Liver (tissue), 9 donors: ENCODE measurements around the gene DAPK2. TPM values are rescaled to one million over a fixed set of nuclear protein-coding genes. Genes with fewer than 3 reads are reported as not detected.

Experiments used
- DNase-seq: peaks from one replicate; pipeline ENCODE4 v3.0.0-alpha.2; 2017; ENCODE audit warnings: low spot score
- H3K27ac ChIP-seq, 2 donors: one replicate each; pipeline ENCODE4 v1.7.0; 2013; ENCODE audit warnings: inconsistent platforms in 2 of 2, low read length in 2 of 2, control low read depth in 1 of 2, low read depth in 1 of 2, mild to moderate bottlenecking in 1 of 2
- H3K27me3 ChIP-seq, 4 donors: one replicate each; pipeline versions ENCODE4 v1.6.1 to v1.7.0; 2013; ENCODE audit warnings: low read length in 3 of 4, inconsistent platforms in 1 of 4, mild to moderate bottlenecking in 1 of 4, moderate library complexity in 1 of 4; ENCODE audit not compliant: control insufficient read depth in 4 of 4, insufficient read depth in 4 of 4
- H3K36me3 ChIP-seq, 4 donors: one replicate each; pipeline versions ENCODE4 v1.6.1 to v1.7.0; 2013; ENCODE audit warnings: low read length in 3 of 4, mild to moderate bottlenecking in 3 of 4, low read depth in 1 of 4, moderate library complexity in 1 of 4; ENCODE audit not compliant: control insufficient read depth in 4 of 4, insufficient read depth in 3 of 4
- H3K4me1 ChIP-seq, 4 donors: one replicate each; pipeline versions ENCODE4 v1.6.1 to v1.7.0; 2013; ENCODE audit warnings: low read length in 3 of 4, mild to moderate bottlenecking in 3 of 4, moderate library complexity in 1 of 4; ENCODE audit not compliant: control insufficient read depth in 4 of 4, insufficient read depth in 4 of 4
- H3K4me3 ChIP-seq, 3 donors: one replicate each; pipeline versions ENCODE4 v1.6.1 to v1.7.0; 2013; ENCODE audit warnings: low read length in 3 of 3, control low read depth in 1 of 3, low read depth in 1 of 3, mild to moderate bottlenecking in 1 of 3
- H3K9ac ChIP-seq, 2 donors: one replicate each; pipeline ENCODE4 v1.7.0; 2013; ENCODE audit warnings: low read length in 2 of 2, mild to moderate bottlenecking in 2 of 2, moderate library complexity in 2 of 2, control low read depth in 1 of 2, low read depth in 1 of 2
- H3K9me3 ChIP-seq, 4 donors: one replicate each; pipeline versions ENCODE4 v1.6.1 to v1.7.0; 2013; ENCODE audit warnings: low read length in 3 of 4; ENCODE audit not compliant: control insufficient read depth in 4 of 4
- EGR1 ChIP-seq, 2 donors: IDR thresholded peaks; 2 replicates each; pipeline ENCODE4 v1.6.1; 2016 to 2018; ENCODE audit warnings: antibody characterized with exemption in 2 of 2, low read depth in 2 of 2
- FOXA1 ChIP-seq: IDR thresholded peaks from 2 replicates; pipeline ENCODE4 v1.6.1; 2016; ENCODE audit warnings: antibody characterized with exemption
- FOXA2 ChIP-seq: IDR thresholded peaks from 2 replicates; pipeline ENCODE4 v1.6.1; 2016; ENCODE audit warnings: antibody characterized with exemption
- GABPA ChIP-seq, 2 donors: IDR thresholded peaks in 1 of 2; conservative IDR thresholded peaks in 1 of 2; 2 replicates each; pipeline ENCODE4 v1.6.1; 2016; ENCODE audit warnings: antibody characterized with exemption in 2 of 2, mild to moderate bottlenecking in 1 of 2, moderate library complexity in 1 of 2
- HNF4A ChIP-seq, 2 donors: conservative IDR thresholded peaks; 2 replicates each; pipeline ENCODE4 v1.6.1; 2016; ENCODE audit warnings: antibody characterized with exemption in 2 of 2, mild to moderate bottlenecking in 2 of 2
- HNF4G ChIP-seq: IDR thresholded peaks from 2 replicates; pipeline ENCODE4 v1.6.1; 2016; ENCODE audit warnings: antibody characterized with exemption
- JUND ChIP-seq, 2 donors: IDR thresholded peaks; 2 replicates each; pipeline ENCODE4 v1.6.1; 2016; ENCODE audit warnings: antibody characterized with exemption in 2 of 2
- MAX ChIP-seq: IDR thresholded peaks from 2 replicates; pipeline ENCODE4 v1.6.1; 2016; ENCODE audit warnings: antibody characterized with exemption
- NR2F2 ChIP-seq: IDR thresholded peaks from 2 replicates; pipeline ENCODE4 v1.6.1; 2016; ENCODE audit warnings: antibody characterized with exemption
- RAD21 ChIP-seq, 2 donors: IDR thresholded peaks; 2 replicates each; pipeline ENCODE4 v1.6.1; 2016; ENCODE audit warnings: antibody characterized with exemption in 2 of 2, mild to moderate bottlenecking in 2 of 2
- RXRA ChIP-seq, 2 donors: IDR thresholded peaks; 2 replicates each; pipeline ENCODE4 v1.6.1; 2017 to 2018; ENCODE audit warnings: antibody characterized with exemption in 2 of 2, mild to moderate bottlenecking in 1 of 2
- YY1 ChIP-seq: IDR thresholded peaks from 2 replicates; pipeline ENCODE4 v1.6.1; 2016; ENCODE audit warnings: antibody characterized with exemption, mild to moderate bottlenecking
- WGBS: extraction: QIAGEN DNeasy Blood & Tissue Kit; methylation state at CpG from one replicate; pipeline ENCODE4 v1.1.7; 2013; 5-methylcytosine and 5-hydroxymethylcytosine counted together
- polyA plus RNA-seq, 2 donors: library from polyadenylated mRNA; stranded (reverse) in 1 of 2; unstranded in 1 of 2; fragments of 200-250 nt in 1 of 2; fragments of >200 nt in 1 of 2; fragmentation: Nextera tagmentation in 1 of 2; extraction: Ambion mirVana in 1 of 2; gene quantifications; one replicate each; pipeline versions ENCODE4 v1.2.1 to v1.2.3, GENCODE V29; 2013 to 2015
- total RNA-seq, 2 donors: library from RNA; depleted of rRNA; stranded (reverse); fragments of >200 nt; gene quantifications; one replicate each; pipeline ENCODE4 v1.2.3, GENCODE V29; 2014
- TF ChIP-seq, protein P1 (sequence below): fragments of 150-350 bp; IDR thresholded peaks from 2 replicates; pipeline ENCODE4 v1.5.1; 2017; ENCODE audit warnings: improper control_type of control experiment, low read depth, low read length; ENCODE audit not compliant: missing input control
- TF ChIP-seq, protein P2 (sequence below): IDR thresholded peaks from 2 replicates; pipeline ENCODE4 v1.6.1; 2016; ENCODE audit warnings: antibody characterized with exemption
- TF ChIP-seq, protein P3 (sequence below): IDR thresholded peaks from 2 replicates; pipeline ENCODE4 v1.6.1; 2016; ENCODE audit warnings: antibody characterized with exemption
- donor health status: healthy.
- donor health status: healthy.
- donor health status: healthy.
- donor health status: healthy.
- donor health status: healthy.

The DAPK2 gene
- total and polyA plus RNA-seq, 4 donors: 1.0 to 3.6 (median 1.1) TPM

DNA sequence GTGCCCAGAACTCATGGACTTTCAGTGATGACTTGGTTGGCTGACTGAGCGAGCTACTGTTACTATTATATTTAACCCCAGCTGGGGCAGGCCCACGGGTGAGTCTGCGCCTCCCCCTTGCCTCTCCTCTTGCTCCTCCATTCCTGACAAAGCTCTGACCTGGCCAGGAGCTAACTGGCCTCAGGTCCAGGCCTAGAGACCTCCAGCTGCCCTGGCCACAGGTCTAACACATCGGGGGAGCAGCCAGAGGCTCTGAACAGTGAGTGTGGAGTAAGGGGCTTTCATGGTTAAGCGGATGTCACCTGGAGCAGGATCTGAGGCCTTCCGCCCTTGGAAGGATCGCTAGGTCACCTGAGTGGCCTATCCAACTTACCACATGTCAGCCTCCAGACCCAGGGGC is 116.3 kb downstream of the DAPK2 start (continued):
- TF ChIP-seq, protein P1, sequence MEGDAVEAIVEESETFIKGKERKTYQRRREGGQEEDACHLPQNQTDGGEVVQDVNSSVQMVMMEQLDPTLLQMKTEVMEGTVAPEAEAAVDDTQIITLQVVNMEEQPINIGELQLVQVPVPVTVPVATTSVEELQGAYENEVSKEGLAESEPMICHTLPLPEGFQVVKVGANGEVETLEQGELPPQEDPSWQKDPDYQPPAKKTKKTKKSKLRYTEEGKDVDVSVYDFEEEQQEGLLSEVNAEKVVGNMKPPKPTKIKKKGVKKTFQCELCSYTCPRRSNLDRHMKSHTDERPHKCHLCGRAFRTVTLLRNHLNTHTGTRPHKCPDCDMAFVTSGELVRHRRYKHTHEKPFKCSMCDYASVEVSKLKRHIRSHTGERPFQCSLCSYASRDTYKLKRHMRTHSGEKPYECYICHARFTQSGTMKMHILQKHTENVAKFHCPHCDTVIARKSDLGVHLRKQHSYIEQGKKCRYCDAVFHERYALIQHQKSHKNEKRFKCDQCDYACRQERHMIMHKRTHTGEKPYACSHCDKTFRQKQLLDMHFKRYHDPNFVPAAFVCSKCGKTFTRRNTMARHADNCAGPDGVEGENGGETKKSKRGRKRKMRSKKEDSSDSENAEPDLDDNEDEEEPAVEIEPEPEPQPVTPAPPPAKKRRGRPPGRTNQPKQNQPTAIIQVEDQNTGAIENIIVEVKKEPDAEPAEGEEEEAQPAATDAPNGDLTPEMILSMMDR: no peak
- TF ChIP-seq FOXA1: no peak

DNA sequence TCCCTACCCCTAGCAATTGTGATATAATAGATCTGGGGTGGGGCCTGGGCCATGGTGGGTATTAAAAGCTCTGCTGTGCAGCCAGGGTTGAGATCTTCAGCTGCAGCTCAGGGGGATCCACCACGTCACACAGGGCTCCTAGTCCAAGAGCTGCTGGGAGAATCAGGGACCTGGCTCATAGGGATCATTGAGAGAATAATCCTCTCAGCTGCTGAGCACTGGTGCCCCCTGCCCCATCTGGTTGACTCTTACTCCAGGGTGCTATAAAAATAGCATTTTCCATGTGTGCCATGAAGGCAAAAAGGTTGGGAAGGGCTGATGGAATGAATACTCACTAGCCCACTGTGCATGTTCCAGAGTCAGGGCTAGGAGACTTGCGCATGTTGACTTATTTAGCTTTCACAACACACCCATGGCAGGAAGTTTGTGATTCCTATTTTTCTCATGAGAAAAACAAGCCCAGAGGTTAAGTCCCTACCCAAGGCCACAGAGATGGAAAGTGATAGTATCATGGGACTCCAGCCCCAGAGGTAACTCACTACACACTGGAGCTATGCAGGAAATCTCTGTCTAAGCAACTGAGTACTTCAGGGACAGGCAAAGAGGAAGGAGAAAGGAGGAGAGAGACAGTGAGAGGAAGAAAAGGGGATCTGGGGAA is 118.0 kb downstream of the DAPK2 start:
- no peaks in the 10 kb centered on the region for H3K27me3 ChIP-seq
- H3K4me1 ChIP-seq: no peaks in the 10 kb centered on the region
- H3K9ac ChIP-seq: no peak overlapping the region
- no peaks in the 10 kb centered on the region for H3K9me3 ChIP-seq
- no peaks in the 10 kb centered on the region for H3K36me3 ChIP-seq
- no peak overlapping the region for H3K27ac ChIP-seq
- WGBS: 87% methylated on average over 2 of the region's 2 CpGs
- H3K4me3 ChIP-seq: no peak overlapping the region
- no peak for TF ChIP-seq YY1
- TF ChIP-seq MAX: no peak
- no peak for TF ChIP-seq HNF4G
- no peak for TF ChIP-seq JUND (IDR thresholded peaks at IDR 0.05)
- no peak for TF ChIP-seq RXRA (IDR thresholded peaks at IDR 0.05)
- no peak for TF ChIP-seq HNF4A (conservative IDR thresholded peaks at IDR 0.05)
- no peak for TF ChIP-seq FOXA1
- TF ChIP-seq, protein P1: no peak
- no peak for TF ChIP-seq FOXA2
- TF ChIP-seq GABPA (IDR thresholded peaks at IDR 0.05 in 1 of 2, conservative IDR thresholded peaks at IDR 0.05 in 1 of 2): no peak
- DNase-seq: no peak

DNA sequence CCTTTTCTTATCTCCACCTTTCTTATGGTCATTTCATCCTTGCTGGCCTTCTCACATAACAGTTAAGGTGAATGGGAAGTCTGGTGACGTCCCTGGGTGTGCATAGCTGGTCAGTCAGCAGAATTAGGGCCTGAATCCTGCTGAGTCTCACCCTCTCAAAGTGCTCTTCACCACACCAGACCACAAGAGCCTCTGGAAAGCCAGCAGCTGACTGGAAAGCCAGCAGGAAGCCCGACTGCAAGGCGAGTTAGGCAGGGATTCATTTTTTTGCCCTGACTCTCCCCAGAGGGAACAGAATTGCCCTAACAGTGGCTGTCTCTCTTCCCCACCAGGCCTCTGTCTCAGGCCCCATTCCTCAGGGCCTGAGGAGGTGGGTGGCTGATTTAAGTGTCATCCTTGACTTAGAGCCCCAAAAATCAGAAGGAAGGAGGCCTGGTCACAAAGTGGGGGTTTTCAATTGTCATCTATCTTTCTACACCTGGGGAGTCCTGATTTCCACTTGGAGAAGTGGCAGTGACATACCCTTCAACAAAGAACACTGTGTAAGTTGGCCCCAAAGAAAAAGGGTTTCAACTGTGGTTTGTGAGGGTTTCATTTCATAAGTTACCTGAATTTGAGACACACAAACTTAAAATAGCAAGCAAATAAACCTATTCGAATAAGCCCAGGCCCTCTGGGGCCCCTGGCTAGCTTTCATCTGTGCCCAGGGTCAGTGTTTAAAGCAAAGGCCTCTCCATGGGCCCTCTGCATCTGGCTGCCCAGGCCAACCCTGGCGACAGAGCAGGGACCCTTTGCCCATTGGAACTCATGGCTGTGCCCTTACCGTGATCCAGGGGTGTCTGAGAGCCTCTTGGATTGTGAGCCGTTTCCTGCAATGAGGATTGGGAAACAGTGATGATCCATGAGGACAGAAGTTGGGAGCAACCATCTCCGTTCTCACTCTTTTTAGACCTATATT is 122.0 kb downstream of the DAPK2 start:
- 91% methylated on average over 8 of the region's 8 CpGs for WGBS
- H3K36me3 ChIP-seq: no peaks in the 10 kb centered on the region
- no peaks in the 10 kb centered on the region for H3K9me3 ChIP-seq
- no peak for DNase-seq
- H3K4me3 ChIP-seq: no peak overlapping the region
- no peaks in the 10 kb centered on the region for H3K4me1 ChIP-seq
- H3K9ac ChIP-seq: no peak overlapping the region
- H3K27ac ChIP-seq: no peak overlapping the region
- no peaks in the 10 kb centered on the region for H3K27me3 ChIP-seq
- TF ChIP-seq, protein P1: no peak
- TF ChIP-seq RAD21 (IDR thresholded peaks at IDR 0.05) (no peak), FOXA1 (no peak), MAX (no peak), JUND (IDR thresholded peaks at IDR 0.05) (no peak), GABPA (IDR thresholded peaks at IDR 0.05 in 1 of 2, conservative IDR thresholded peaks at IDR 0.05 in 1 of 2) (no peak), FOXA2 (no peak), YY1 (no peak), NR2F2 (no peak), EGR1 (IDR thresholded peaks at IDR 0.05; ENCODE audit: low read depth in 2 of 2) (no peak)
- TF ChIP-seq, protein P2, sequence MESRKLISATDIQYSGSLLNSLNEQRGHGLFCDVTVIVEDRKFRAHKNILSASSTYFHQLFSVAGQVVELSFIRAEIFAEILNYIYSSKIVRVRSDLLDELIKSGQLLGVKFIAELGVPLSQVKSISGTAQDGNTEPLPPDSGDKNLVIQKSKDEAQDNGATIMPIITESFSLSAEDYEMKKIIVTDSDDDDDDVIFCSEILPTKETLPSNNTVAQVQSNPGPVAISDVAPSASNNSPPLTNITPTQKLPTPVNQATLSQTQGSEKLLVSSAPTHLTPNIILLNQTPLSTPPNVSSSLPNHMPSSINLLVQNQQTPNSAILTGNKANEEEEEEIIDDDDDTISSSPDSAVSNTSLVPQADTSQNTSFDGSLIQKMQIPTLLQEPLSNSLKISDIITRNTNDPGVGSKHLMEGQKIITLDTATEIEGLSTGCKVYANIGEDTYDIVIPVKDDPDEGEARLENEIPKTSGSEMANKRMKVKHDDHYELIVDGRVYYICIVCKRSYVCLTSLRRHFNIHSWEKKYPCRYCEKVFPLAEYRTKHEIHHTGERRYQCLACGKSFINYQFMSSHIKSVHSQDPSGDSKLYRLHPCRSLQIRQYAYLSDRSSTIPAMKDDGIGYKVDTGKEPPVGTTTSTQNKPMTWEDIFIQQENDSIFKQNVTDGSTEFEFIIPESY: no peak
- TF ChIP-seq, protein P3, sequence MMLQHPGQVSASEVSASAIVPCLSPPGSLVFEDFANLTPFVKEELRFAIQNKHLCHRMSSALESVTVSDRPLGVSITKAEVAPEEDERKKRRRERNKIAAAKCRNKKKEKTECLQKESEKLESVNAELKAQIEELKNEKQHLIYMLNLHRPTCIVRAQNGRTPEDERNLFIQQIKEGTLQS: no peak
